K562 (cell line): Measurements from ENCODE around the gene MAGIX. TPM values are rescaled to one million over a fixed set of nuclear protein-coding genes. Genes with fewer than 3 reads are reported as not detected.

Experiments used
- ADNP ChIP-seq: fragments of 200-800 bp; sonication (Bioruptor generic); IDR thresholded peaks from 2 replicates; pipeline ENCODE4 v1.6.1; 2016; ENCODE audit warnings: missing genetic modification characterization, missing compliant biosample characterization
- ARNT ChIP-seq, 2 experiments: fragments of 450-650 bp; IDR thresholded peaks; 2 replicates each; pipeline ENCODE4 v1.6.1; 2016; ENCODE audit warnings: mild to moderate bottlenecking in 1 of 2
- BACH1 ChIP-seq: fragments of 200-800 bp; sonication (Bioruptor generic); IDR thresholded peaks from 2 replicates; pipeline ENCODE4 v1.6.1; 2016; ENCODE audit warnings: missing genetic modification characterization, missing compliant biosample characterization
- CBX1 ChIP-seq: sonication (generic); IDR thresholded peaks from 2 replicates; pipeline ENCODE4 v1.6.1; 2016; ENCODE audit warnings: antibody characterized with exemption, low read depth, mild to moderate bottlenecking
- EGR1 ChIP-seq: fragments of 450-650 bp; conservative IDR thresholded peaks from 2 replicates; pipeline ENCODE4 v1.6.1; 2017; ENCODE audit warnings: mild to moderate bottlenecking
- FOS ChIP-seq: IDR thresholded peaks from 3 replicates; pipeline ENCODE4 v1.6.1; 2011; ENCODE audit not compliant: insufficient read length; ENCODE audit errors: extremely low read depth
- LCOR ChIP-seq: sonication (generic); formaldehyde crosslinking; IDR thresholded peaks from 2 replicates; pipeline ENCODE4 v1.8.0; 2022; ENCODE audit warnings: mild to moderate bottlenecking, missing genetic modification reagents
- NFE2L1 ChIP-seq: fragments of 450-650 bp; IDR thresholded peaks from 2 replicates; pipeline ENCODE4 v1.6.1; 2016; ENCODE audit warnings: missing genetic modification characterization, low read depth, mild to moderate bottlenecking, missing compliant biosample characterization, moderate library complexity, borderline replicate concordance
- PHB2 ChIP-seq: fragments of 450-650 bp; IDR thresholded peaks from 2 replicates; pipeline ENCODE4 v1.6.1; 2017; ENCODE audit warnings: low read depth
- RCOR1 ChIP-seq, 2 experiments: IDR thresholded peaks; 2 replicates each; pipeline ENCODE4 v1.6.1; 2012; ENCODE audit warnings: low read depth in 2 of 2, low read length in 2 of 2, borderline replicate concordance in 1 of 2, improper control_type of control experiment in 1 of 2
- RNF2 ChIP-seq: sonication (generic); IDR thresholded peaks from 2 replicates; pipeline ENCODE4 v1.6.1; 2016
- SAP30 ChIP-seq: fragments of 200-600 bp; sonication (generic); IDR thresholded peaks from 2 replicates; pipeline ENCODE4 v1.6.1; 2012; ENCODE audit warnings: borderline replicate concordance, low read depth, mild to moderate bottlenecking, moderate library complexity, low read length, control low read depth, inconsistent platforms; ENCODE audit not compliant: insufficient read depth, poor library complexity, severe bottlenecking
- SLC30A9 ChIP-seq: fragments of 250-450 bp; sonication (Bioruptor Pico); IDR thresholded peaks from 2 replicates; pipeline ENCODE4 v1.8.0; 2022; ENCODE audit warnings: mild to moderate bottlenecking, moderate library complexity
- SMARCE1 ChIP-seq: fragments of 450-650 bp; IDR thresholded peaks from 2 replicates; pipeline ENCODE4 v1.7.1; 2016; ENCODE audit warnings: mild to moderate bottlenecking
- polyA plus RNA-seq, 8 experiments: library from polyadenylated mRNA; depleted of rRNA in 4 of 8; stranded (reverse) in 5 of 8; unstranded in 3 of 8; fragments of >200 nt; fragmentation: Nextera tagmentation in 2 of 8; fragmentation: Illumina TruSeq in 1 of 8; extraction: Ambion mirVana in 2 of 8; extraction: Trizol in 1 of 8; gene quantifications; 2 replicates each; pipeline versions ENCODE4 v1.2.1 to v1.2.3, GENCODE V29; 2011 to 2014; ENCODE audit warnings: inconsistent platforms in 1 of 8, missing spikeins in 1 of 8
- total RNA-seq, 7 experiments: library from RNA; depleted of rRNA in 6 of 7; stranded (reverse); fragments of >200 nt in 6 of 7; fragmentation: Illumina TruSeq in 2 of 7; extraction: Trizol in 2 of 7; gene quantifications; 2 replicates each; pipeline versions ENCODE4 v1.2.1 to v1.2.3, GENCODE V29; 2011 to 2021; ENCODE audit warnings: low replicate concordance in 1 of 7
- TF ChIP-seq, protein P1 (sequence below): sonication (generic); formaldehyde crosslinking; IDR thresholded peaks from 2 replicates; pipeline ENCODE4 v1.4.0; 2020; ENCODE audit warnings: mild to moderate bottlenecking, missing genetic modification reagents
- TF ChIP-seq, protein P2 (sequence below): sonication (generic); formaldehyde crosslinking; IDR thresholded peaks from 2 replicates; pipeline ENCODE4 v1.8.0; 2022; ENCODE audit warnings: missing genetic modification reagents, mild to moderate bottlenecking, borderline replicate concordance
- TF ChIP-seq, protein P3 (sequence below), 2 experiments: fragments of 450-650 bp; IDR thresholded peaks; 2 replicates each; pipeline ENCODE4 v1.6.1; 2016; ENCODE audit warnings: mild to moderate bottlenecking in 2 of 2, borderline replicate concordance in 1 of 2, low read depth in 1 of 2, moderate library complexity in 1 of 2
- TF ChIP-seq, protein P4 (sequence below): sonication (generic); formaldehyde crosslinking; IDR thresholded peaks from 2 replicates; pipeline ENCODE4 v1.9.0; 2022; ENCODE audit warnings: mild to moderate bottlenecking, missing genetic modification reagents

MAGIX gene
- total and polyA plus RNA-seq, 9 of the 15 experiments (the other 6 are each of a cell fraction or from before 2014, with no cell fraction given): 0.08 to 3.5 (median 0.47) TPM

DNA sequence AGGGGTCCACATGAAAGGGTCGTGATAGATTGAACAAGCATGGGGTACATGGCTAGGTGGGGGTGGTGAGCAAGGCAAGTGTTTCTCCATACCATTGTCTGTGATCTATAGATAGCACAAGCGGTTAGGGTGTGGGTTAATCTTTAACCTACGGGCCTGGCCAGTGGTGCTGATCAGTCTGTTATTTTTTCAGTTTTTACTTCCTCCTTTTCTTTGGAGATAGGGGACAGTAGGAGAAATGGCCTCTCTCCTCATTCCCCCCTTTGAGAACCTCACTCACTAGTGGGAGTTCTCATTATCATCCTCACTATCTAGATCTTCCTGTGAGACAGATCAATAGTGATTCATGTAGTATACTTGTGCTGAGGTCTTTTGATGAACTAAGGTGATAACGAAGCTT is 22.8 kb upstream of the MAGIX start (continued):
- TF ChIP-seq ARNT (IDR thresholded peaks at IDR 0.05) (no peak), LCOR (CRISPR knock-in tag) (0 out of 2 replicates have a peak, but pooled peaks have one; percentile 42), RNF2 (no peak), NFE2L1 (tag) (no peak), PHB2 (no peak), SAP30 (no peak), SMARCE1 (no peak), SLC30A9 (no peak), FOS (no peak), EGR1 (no peak), ADNP (tag) (no peak), RCOR1 (IDR thresholded peaks at IDR 0.05; ENCODE audit: borderline replicate concordance in 1 of 2, low read depth in 2 of 2, low read length in 2 of 2) (no peak), CBX1 (peak; percentile 85; the same call in 1 of the 2 replicates), BACH1 (no peak)
- TF ChIP-seq, protein P1, sequence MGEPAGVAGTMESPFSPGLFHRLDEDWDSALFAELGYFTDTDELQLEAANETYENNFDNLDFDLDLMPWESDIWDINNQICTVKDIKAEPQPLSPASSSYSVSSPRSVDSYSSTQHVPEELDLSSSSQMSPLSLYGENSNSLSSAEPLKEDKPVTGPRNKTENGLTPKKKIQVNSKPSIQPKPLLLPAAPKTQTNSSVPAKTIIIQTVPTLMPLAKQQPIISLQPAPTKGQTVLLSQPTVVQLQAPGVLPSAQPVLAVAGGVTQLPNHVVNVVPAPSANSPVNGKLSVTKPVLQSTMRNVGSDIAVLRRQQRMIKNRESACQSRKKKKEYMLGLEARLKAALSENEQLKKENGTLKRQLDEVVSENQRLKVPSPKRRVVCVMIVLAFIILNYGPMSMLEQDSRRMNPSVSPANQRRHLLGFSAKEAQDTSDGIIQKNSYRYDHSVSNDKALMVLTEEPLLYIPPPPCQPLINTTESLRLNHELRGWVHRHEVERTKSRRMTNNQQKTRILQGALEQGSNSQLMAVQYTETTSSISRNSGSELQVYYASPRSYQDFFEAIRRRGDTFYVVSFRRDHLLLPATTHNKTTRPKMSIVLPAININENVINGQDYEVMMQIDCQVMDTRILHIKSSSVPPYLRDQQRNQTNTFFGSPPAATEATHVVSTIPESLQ (CRISPR knock-in tag): no peak
- TF ChIP-seq, protein P2, sequence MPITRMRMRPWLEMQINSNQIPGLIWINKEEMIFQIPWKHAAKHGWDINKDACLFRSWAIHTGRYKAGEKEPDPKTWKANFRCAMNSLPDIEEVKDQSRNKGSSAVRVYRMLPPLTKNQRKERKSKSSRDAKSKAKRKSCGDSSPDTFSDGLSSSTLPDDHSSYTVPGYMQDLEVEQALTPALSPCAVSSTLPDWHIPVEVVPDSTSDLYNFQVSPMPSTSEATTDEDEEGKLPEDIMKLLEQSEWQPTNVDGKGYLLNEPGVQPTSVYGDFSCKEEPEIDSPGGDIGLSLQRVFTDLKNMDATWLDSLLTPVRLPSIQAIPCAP (CRISPR knock-in tag): no peak
- TF ChIP-seq, protein P3, sequence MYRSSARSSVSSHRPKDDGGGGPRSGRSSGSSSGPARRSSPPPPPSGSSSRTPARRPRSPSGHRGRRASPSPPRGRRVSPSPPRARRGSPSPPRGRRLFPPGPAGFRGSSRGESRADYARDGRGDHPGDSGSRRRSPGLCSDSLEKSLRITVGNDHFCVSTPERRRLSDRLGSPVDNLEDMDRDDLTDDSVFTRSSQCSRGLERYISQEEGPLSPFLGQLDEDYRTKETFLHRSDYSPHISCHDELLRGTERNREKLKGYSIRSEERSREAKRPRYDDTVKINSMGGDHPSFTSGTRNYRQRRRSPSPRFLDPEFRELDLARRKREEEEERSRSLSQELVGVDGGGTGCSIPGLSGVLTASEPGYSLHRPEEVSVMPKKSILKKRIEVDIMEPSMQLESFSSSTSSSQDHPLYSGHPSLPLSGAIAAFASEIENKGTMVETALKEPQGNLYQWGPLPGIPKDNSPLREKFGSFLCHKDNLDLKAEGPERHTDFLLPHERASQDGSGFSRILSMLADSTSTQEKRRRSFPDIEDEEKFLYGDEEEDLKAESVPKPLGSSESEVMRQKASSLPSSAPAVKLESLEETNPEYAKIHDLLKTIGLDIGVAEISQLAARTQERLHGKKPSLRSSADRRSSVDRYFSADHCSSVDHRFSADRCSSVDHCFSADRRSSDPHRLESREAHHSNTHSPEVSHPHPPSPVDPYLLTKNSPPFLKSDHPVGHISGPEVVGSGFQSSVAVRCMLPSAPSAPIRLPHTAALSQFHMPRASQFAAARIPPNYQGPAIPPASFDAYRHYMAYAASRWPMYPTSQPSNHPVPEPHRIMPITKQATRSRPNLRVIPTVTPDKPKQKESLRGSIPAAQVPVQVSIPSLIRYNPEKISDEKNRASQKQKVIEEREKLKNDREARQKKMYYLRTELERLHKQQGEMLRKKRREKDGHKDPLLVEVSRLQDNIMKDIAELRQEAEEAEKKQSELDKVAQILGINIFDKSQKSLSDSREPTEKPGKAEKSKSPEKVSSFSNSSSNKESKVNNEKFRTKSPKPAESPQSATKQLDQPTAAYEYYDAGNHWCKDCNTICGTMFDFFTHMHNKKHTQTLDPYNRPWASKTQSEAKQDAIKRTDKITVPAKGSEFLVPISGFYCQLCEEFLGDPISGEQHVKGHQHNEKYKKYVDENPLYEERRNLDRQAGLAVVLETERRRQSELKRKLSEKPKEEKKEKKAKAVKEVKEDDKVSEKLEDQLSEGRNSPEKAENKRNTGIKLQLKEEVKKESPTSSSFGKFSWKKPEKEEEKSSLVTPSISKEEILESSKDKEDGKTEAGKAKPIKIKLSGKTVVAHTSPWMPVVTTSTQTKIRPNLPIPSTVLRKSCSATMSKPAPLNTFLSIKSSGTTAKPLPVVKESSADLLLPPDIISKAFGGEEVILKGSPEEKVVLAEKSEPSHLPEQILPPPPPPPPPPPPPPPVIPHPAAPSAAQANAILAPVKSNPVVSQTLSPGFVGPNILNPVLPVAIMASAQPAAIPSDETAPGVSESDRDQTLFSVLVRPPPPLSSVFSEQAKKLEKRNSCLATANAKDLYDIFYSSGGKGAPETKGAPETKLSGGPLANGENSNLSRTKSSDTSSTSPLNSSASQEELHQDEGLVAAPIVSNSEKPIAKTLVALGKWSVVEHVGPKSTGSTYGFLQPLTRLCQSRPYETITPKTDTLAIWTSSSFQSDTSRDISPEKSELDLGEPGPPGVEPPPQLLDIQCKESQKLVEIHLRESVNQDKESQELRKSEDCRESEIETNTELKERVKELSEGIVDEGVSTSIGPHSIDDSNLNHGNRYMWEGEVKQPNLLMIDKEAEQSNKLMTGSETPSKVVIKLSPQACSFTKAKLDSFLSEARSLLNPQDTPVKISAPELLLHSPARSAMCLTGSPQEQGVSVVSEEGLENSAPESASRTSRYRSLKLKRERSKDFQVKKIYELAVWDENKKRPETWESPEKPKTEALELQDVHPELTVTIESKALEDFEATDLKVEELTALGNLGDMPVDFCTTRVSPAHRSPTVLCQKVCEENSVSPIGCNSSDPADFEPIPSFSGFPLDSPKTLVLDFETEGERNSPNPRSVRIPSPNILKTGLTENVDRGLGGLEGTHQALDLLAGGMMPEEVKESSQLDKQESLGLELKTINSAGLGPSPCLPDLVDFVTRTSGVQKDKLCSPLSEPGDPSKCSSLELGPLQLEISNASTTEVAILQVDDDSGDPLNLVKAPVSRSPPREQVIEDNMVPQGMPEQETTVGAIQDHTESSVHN (IDR thresholded peaks at IDR 0.05; ENCODE audit: borderline replicate concordance in 1 of 2, low read depth in 1 of 2): no peak
- TF ChIP-seq, protein P4, sequence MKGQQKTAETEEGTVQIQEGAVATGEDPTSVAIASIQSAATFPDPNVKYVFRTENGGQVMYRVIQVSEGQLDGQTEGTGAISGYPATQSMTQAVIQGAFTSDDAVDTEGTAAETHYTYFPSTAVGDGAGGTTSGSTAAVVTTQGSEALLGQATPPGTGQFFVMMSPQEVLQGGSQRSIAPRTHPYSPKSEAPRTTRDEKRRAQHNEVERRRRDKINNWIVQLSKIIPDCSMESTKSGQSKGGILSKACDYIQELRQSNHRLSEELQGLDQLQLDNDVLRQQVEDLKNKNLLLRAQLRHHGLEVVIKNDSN (CRISPR knock-in tag): no peak
